ENCODE data around the gene HJURP. TPM values are rescaled to one million over a fixed set of nuclear protein-coding genes. Genes with fewer than 3 reads are reported as not detected.

HJURP gene
- total RNA-seq, 1 donor from 2014 or later = 11.4 TPM

DNA sequence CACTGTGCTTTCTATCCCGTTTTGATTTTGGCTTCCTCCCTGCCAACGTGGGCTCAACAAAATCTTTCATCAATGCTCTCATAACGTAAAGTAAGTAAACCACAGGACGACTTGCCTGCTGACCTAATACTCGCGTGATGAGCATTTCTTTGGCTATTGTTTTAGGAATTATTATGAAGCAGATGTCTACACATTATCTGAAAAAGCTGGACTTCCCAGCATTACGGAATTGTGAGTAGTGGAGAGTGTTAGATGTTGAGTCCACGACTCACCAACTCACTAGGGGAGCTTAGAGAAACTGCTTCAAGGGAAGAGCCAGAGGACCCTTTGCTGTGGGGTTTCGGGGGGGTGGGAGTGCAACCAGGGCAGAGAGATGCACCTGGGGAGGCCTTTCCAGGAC is 21.9 kb downstream of the HJURP start:
- Mint-ChIP-seq H3K27me3 (ENCODE audit: unreplicated experiment) (peaks cover 4% of the 10 kb centered on the region), H3K9me3 (ENCODE audit: unreplicated experiment) (no peaks in the 10 kb centered on the region), H3K4me3 (ENCODE audit: unreplicated experiment) (no peak overlapping the region), H3K27ac (ENCODE audit: unreplicated experiment) (no peak overlapping the region), H3K36me3 (ENCODE audit: low read depth, unreplicated experiment) (no peaks in the 10 kb centered on the region), H3K4me1 (ENCODE audit: unreplicated experiment) (no peaks in the 10 kb centered on the region)
- TF ChIP-seq, protein P1, sequence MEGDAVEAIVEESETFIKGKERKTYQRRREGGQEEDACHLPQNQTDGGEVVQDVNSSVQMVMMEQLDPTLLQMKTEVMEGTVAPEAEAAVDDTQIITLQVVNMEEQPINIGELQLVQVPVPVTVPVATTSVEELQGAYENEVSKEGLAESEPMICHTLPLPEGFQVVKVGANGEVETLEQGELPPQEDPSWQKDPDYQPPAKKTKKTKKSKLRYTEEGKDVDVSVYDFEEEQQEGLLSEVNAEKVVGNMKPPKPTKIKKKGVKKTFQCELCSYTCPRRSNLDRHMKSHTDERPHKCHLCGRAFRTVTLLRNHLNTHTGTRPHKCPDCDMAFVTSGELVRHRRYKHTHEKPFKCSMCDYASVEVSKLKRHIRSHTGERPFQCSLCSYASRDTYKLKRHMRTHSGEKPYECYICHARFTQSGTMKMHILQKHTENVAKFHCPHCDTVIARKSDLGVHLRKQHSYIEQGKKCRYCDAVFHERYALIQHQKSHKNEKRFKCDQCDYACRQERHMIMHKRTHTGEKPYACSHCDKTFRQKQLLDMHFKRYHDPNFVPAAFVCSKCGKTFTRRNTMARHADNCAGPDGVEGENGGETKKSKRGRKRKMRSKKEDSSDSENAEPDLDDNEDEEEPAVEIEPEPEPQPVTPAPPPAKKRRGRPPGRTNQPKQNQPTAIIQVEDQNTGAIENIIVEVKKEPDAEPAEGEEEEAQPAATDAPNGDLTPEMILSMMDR (IDR thresholded peaks at IDR 0.05; ENCODE audit: unreplicated experiment) = no peak
- no peak for DNase-seq (ENCODE audit: low spot score)

DNA sequence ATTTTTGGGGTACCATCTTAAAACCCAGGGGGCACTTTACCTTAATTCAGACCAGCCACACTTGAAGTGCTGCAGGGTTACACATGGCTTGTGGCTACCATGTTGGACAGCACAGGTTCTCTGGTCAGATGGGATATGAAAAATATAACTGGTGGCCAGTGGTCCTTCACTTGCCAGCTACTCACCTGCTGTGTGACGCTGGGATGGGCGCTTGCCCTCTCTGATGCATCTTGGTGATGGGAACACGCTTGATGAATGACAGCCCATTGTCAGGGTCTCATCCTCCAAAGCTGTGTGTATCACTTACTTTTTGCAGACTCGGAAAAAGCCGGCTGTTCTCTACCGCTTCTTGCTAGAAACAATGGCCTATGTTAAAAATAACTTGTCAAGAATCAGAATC is 22.5 kb downstream of the HJURP start:
- no peak for DNase-seq (ENCODE audit: low spot score)
- Mint-ChIP-seq H3K27me3 (ENCODE audit: unreplicated experiment) (peaks cover 4% of the 10 kb centered on the region), H3K9me3 (ENCODE audit: unreplicated experiment) (no peaks in the 10 kb centered on the region), H3K4me1 (ENCODE audit: unreplicated experiment) (no peaks in the 10 kb centered on the region), H3K27ac (ENCODE audit: unreplicated experiment) (no peak overlapping the region), H3K4me3 (ENCODE audit: unreplicated experiment) (no peak overlapping the region), H3K36me3 (ENCODE audit: low read depth, unreplicated experiment) (no peaks in the 10 kb centered on the region)
- TF ChIP-seq, protein P1 (IDR thresholded peaks at IDR 0.05; ENCODE audit: unreplicated experiment) = no peak

DNA sequence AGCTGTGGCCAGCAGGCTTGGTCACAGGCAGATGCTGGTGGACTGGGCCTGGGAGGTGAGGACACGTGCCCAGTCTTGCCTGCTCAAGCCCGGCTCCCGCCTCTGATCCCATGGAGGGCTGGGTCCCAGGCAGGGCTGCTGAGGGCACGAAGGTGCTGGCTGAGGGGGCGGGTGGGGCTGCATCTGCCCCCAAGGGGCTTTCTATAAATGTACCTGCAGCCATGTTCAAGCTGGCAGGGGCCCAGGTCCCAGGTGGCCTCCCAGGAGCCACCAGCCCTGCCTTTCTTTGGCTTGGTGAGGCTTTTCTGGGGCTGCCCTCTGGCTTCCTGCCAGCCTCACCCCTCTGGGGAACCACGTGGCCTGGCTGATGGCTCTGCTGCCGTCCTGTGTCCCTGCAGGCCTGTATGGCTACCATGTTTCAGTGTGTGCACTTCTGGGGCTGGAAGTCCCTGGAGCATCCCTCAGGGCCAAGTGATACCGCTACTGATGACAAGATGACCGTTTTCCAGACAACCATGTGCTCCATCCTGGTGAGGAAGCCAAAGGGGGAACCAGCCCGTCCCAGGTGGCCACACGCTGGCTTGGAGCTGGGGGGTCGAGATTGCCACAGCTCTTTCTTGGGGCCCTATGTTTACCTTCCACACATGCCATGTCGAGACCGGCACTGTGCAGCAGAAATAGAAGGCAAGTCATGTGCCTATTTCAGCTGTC is 23.2 kb downstream of the HJURP start:
- TF ChIP-seq, protein P1 (IDR thresholded peaks at IDR 0.05; ENCODE audit: unreplicated experiment) = no peak
- Mint-ChIP-seq H3K4me3 (ENCODE audit: unreplicated experiment) (no peak overlapping the region), H3K27ac (ENCODE audit: unreplicated experiment) (no peak overlapping the region), H3K36me3 (ENCODE audit: low read depth, unreplicated experiment) (no peaks in the 10 kb centered on the region), H3K9me3 (ENCODE audit: unreplicated experiment) (no peaks in the 10 kb centered on the region), H3K27me3 (ENCODE audit: unreplicated experiment) (peaks cover 4% of the 10 kb centered on the region), H3K4me1 (ENCODE audit: unreplicated experiment) (no peaks in the 10 kb centered on the region)
- DNase-seq (ENCODE audit: low spot score) = no peak

DNA sequence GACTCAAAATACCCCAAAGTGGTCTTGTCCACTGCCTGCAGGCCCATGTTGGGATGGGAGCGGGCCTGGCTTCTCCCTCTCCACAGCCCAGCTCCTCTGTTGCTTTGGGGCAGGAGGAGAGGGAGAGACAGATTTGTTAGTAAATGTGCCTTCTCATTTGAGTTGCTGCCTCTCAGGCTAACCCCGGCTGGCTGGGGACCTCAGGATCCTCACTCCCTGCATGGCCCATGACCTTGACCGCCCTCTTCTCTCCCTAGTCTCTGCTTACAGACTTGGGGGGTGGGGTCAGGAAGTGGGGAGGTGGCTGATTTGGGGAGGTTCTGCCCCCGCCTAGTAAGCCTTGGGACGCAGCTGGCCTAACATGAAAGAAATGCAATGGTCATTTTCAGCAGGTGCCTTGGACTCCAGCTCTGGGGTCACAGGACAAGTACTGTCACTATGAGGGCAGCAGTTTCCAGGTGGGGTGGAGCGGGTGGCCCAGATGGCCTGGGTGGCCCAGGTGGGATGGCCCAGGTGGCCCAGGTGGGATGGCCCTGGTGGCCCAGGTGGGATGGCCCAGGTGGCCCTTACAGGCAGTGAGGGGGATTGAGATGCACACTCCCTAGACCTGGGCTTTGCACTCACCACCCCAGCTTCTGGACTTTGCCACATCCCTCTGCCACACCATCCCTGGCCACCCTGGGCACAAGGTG is 24.1 kb downstream of the HJURP start:
- DNase-seq (ENCODE audit: low spot score) = no peak
- Mint-ChIP-seq H3K9me3 (ENCODE audit: unreplicated experiment) (no peaks in the 10 kb centered on the region), H3K27ac (ENCODE audit: unreplicated experiment) (no peak overlapping the region), H3K27me3 (ENCODE audit: unreplicated experiment) (peaks cover 4% of the 10 kb centered on the region), H3K4me3 (ENCODE audit: unreplicated experiment) (no peak overlapping the region), H3K36me3 (ENCODE audit: low read depth, unreplicated experiment) (no peaks in the 10 kb centered on the region), H3K4me1 (ENCODE audit: unreplicated experiment) (no peaks in the 10 kb centered on the region)
- TF ChIP-seq, protein P1 (IDR thresholded peaks at IDR 0.05; ENCODE audit: unreplicated experiment) = no peak
